HEK293 (cell line): ENCODE measurements around the gene HMCN2.

ENCODE experiments used
- FEZF1 ChIP-seq: fragments of 450-650 bp; formaldehyde crosslinking; IDR thresholded peaks from 2 replicates; pipeline ENCODE4 v1.5.1; 2016; ENCODE audit warnings: missing biosample characterization, missing genetic modification characterization
- HOXD13 ChIP-seq: sonication (generic); formaldehyde crosslinking; IDR thresholded peaks from 2 replicates; pipeline ENCODE4 v1.8.0; 2022; ENCODE audit warnings: missing genetic modification reagents, borderline replicate concordance
- KLF10 ChIP-seq: fragments of 450-650 bp; IDR thresholded peaks from 2 replicates; pipeline ENCODE4 v1.5.1; 2018; ENCODE audit warnings: missing biosample characterization, mild to moderate bottlenecking, missing genetic modification characterization
- OVOL3 ChIP-seq: fragments of 450-650 bp; formaldehyde crosslinking; IDR thresholded peaks from 2 replicates; pipeline ENCODE4 v1.5.1; 2016; ENCODE audit warnings: missing biosample characterization, missing genetic modification characterization
- PATZ1 ChIP-seq: fragments of 450-650 bp; formaldehyde crosslinking; IDR thresholded peaks from 2 replicates; pipeline ENCODE4 v1.5.1; 2016; ENCODE audit warnings: missing biosample characterization, missing genetic modification characterization
- REPIN1 ChIP-seq: fragments of 450-650 bp; formaldehyde crosslinking; IDR thresholded peaks from 2 replicates; pipeline ENCODE4 v1.5.1; 2017; ENCODE audit warnings: missing biosample characterization, missing genetic modification characterization, low read depth
- SETDB1 ChIP-seq: IDR thresholded peaks from one replicate; pipeline ENCODE4 v1.6.1; 2017; ENCODE audit warnings: mild to moderate bottlenecking, low read length, moderate library complexity, mixed read lengths; ENCODE audit not compliant: insufficient read length
- ZBTB26 ChIP-seq: fragments of 450-650 bp; formaldehyde crosslinking; optimal IDR thresholded peaks from 2 replicates; pipeline ENCODE3; 2016; ENCODE audit warnings: missing biosample characterization, mild to moderate bottlenecking, missing genetic modification characterization
- ZNF266 ChIP-seq: fragments of 450-650 bp; formaldehyde crosslinking; IDR thresholded peaks from 2 replicates; pipeline ENCODE4 v1.5.1; 2016; ENCODE audit warnings: missing biosample characterization, missing genetic modification characterization, low read depth
- ZNF362 ChIP-seq: fragments of 450-650 bp; formaldehyde crosslinking; IDR thresholded peaks from 2 replicates; pipeline ENCODE4 v1.5.1; 2016; ENCODE audit warnings: missing biosample characterization, missing genetic modification characterization
- ZNF366 ChIP-seq: fragments of 450-650 bp; formaldehyde crosslinking; conservative IDR thresholded peaks from 2 replicates; pipeline ENCODE4 v1.5.1; 2016; ENCODE audit warnings: missing biosample characterization, missing genetic modification characterization
- ZNF426 ChIP-seq: fragments of 450-650 bp; formaldehyde crosslinking; IDR thresholded peaks from 2 replicates; pipeline ENCODE4 v1.5.1; 2017; ENCODE audit warnings: missing biosample characterization, missing genetic modification characterization, mild to moderate bottlenecking, inconsistent platforms, moderate library complexity
- ZSCAN4 ChIP-seq: fragments of 450-650 bp; formaldehyde crosslinking; IDR thresholded peaks from 2 replicates; pipeline ENCODE4 v1.5.1; 2017; ENCODE audit warnings: missing biosample characterization, missing genetic modification characterization

Gene HMCN2

DNA sequence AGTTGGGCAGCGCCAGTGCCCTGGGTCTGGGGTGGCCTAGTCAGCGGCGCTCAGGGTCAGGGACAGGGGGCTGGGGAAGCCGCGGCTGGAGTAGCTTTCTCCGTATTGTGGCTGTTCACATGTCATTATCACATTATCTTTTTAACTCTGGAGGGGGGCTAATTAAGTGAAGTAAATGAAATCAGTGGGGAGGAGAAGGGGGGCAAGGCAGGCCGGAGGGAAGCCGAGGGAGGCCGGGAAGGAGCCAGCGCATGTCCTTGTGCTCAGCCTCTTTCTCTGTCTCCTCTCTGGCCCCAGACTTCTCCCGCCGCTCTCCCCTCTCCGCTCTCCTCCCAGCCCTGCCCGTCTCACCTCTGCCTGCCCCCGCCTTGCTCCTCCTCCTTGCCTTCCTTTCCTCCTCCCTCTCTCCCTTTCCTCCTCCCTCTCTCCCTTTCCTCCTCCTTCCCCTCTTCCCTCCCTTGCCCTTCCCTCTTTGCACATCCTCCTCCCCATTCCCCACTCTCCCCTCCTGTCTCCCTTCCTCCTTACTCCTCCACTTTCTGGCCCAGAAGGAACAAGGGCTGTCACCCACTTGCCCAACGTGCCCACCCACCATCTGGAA lies 217.9 kb downstream of the HMCN2 start (continued):
- TF ChIP-seq HOXD13 (CRISPR knock-in tag) (no peak), OVOL3 (tag by site-specific recombination) (no peak), ZNF366 (peak; percentile 87), ZBTB26 (tag by site-specific recombination) (no peak), ZNF426 (tag by site-specific recombination) (no peak), SETDB1 (no peak), KLF10 (tag by site-specific recombination) (no peak), PATZ1 (tag by site-specific recombination) (0 out of 2 replicates have a peak, but pooled peaks have one; percentile 17), REPIN1 (no peak), FEZF1 (tag by site-specific recombination) (no peak), ZNF266 (tag by site-specific recombination) (no peak), ZSCAN4 (tag by site-specific recombination) (no peak), ZNF362 (tag by site-specific recombination) (no peak)
- TF ChIP-seq, all 188 proteins: peak for 6
